Activated effector memory CD4-positive, alpha-beta T cell treated with anti-CD3 and anti-CD28 coated beads, Interleukin-2, amount 50 U/mL, for 16 hours (primary cell): ENCODE results near the gene CSGALNACT2.
A peak's percentile ranks its signal among the peaks of the same experiment; 100 is the strongest.

Experiments used
- DNase-seq: peaks from one replicate; pipeline ENCODE4 v3.0.0-alpha.2; 2020

The CSGALNACT2 gene

GRCh38 chr10:43124574-43125273 is 13.5 kb upstream of the CSGALNACT2 start:
- no peak for DNase-seq

- DNase-seq = no peak
Measured at GRCh38 chr10:43125274-43125845, 12.9 kb upstream of the CSGALNACT2 start.

GRCh38 chr10:43125881-43126731 is 12.1 kb upstream of the CSGALNACT2 start:
- peak; percentile 55 for DNase-seq

GRCh38 chr10:43126759-43127424 is 11.4 kb upstream of the CSGALNACT2 start:
- no peak for DNase-seq

- DNase-seq = no peak
Measured at GRCh38 chr10:43127442-43127841, 10.8 kb upstream of the CSGALNACT2 start.

GRCh38 chr10:43128331-43128730 is 9.9 kb upstream of the CSGALNACT2 start:
- DNase-seq = no peak

GRCh38 chr10:43128958-43129706 is 9.1 kb upstream of the CSGALNACT2 start:
- DNase-seq = peak; percentile 55

- DNase-seq = peak; percentile 61
Measured at GRCh38 chr10:43130770-43131171, 7.5 kb upstream of the CSGALNACT2 start.

GRCh38 chr10:43131256-43131655 is 7.0 kb upstream of the CSGALNACT2 start:
- no peak for DNase-seq

- no peak for DNase-seq
Measured at GRCh38 chr10:43131906-43132305, 6.3 kb upstream of the CSGALNACT2 start.

- DNase-seq = no peak
Measured at GRCh38 chr10:43132867-43133787, 5.1 kb upstream of the CSGALNACT2 start.

GRCh38 chr10:43134126-43134905 is 3.9 kb upstream of the CSGALNACT2 start:
- no peak for DNase-seq

- no peak for DNase-seq
Measured at GRCh38 chr10:43135064-43135463, 3.2 kb upstream of the CSGALNACT2 start.

- no peak for DNase-seq
Measured at GRCh38 chr10:43135656-43136055, 2.6 kb upstream of the CSGALNACT2 start.

GRCh38 chr10:43136432-43136831 is 1.8 kb upstream of the CSGALNACT2 start:
- no peak for DNase-seq

- peak; percentile 44 for DNase-seq
Measured at GRCh38 chr10:43136995-43137716, 1.1 kb upstream of the CSGALNACT2 start.

GRCh38 chr10:43137717-43138020 is 576 bp upstream of the CSGALNACT2 start:
- peak; percentile 79 for DNase-seq

GRCh38 chr10:43138757-43139241 is 554 bp downstream of the CSGALNACT2 start:
- peak; percentile 86 for DNase-seq

- no peak for DNase-seq
Measured at GRCh38 chr10:43141421-43141820, 3.2 kb downstream of the CSGALNACT2 start.

- no peak for DNase-seq
Measured at GRCh38 chr10:43145311-43145710, 7.1 kb downstream of the CSGALNACT2 start.
